ENCODE results near the gene MLEC. TPM values are rescaled to one million over a fixed set of nuclear protein-coding genes. Genes with fewer than 3 reads are reported as not detected.

Gene MLEC
- total RNA-seq, 4 donors from 2014 or later = 37.8 to 55.5 (median 46.3) TPM

DNA sequence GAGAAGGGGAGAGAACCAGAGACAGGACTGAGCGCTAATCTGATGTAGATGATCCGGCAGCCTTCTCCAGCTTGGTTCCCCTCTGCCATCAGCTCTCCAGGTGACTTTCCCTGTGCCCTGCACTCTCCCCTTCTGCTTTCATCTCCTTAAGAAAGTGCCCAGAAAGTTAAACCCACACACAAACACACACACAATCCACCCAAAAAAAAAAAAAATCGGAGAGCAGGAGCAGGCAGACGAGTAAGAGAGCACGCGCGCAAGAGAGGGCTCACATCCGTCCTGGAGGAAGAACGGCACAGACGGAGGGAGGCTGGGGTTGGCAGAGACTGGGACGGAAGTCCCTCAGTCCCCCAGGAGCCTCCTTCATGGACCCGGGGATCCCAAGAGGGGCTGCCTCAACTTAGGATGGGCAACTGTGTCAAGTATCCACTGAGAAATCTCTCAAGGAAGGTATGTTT is 36.7 kb upstream of the MLEC start:
- TF ChIP-seq POLR2A (IDR thresholded peaks at IDR 0.05; ENCODE audit: low read depth) (no peak), EP300 (IDR thresholded peaks at IDR 0.05) (no peak), CTCF (IDR thresholded peaks at IDR 0.05) (no peak), POLR2AphosphoS5 (IDR thresholded peaks at IDR 0.05) (no peak)
- Histone ChIP-seq H3K9me3 (no peaks in the 10 kb centered on the region), H3K36me3 (no peaks in the 10 kb centered on the region), H3K27me3 (peaks cover 0 to 20% (median 4%) of the 10 kb centered on the region in 4 donors), H3K4me1 (peaks cover 45 to 62% (median 50%) of the 10 kb centered on the region in 4 donors), H3K4me3 (peak overlapping the region; percentile 46 to 56 (median 49)), H3K27ac (replicated peaks in 1 of 4) (peak overlapping the region; percentile 43 to 76 (median 73))
- intact Hi-C loops (cut with DNase I) = loop anchor here (5.0 kb wide), 1 partner anchor 37 kb away; the partner anchor contains the start of gene MLEC
- no peak for DNase-seq (ENCODE audit: extremely low spot score)
- 48% methylated on average over 12 of the region's 12 CpGs for WGBS

DNA sequence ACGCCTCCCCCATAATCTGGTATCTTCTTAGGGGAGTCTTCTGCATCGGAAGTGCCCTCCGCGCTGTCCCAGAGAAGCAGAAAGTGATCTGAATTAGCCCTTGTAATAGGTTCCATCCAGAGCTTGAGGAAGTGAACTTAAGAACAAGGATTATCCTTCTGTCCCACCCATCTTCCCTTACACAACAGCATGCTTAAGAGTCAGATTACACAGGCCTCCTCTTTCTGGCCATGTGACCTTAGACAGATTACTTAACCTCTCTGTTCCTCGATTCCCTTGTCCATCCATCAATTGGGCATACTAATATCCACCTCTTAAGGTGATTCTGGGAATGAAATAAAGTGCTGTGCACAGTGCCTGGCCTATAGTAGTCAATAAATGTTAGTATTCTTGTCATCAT is 35.1 kb upstream of the MLEC start:
- 76% methylated on average over 5 of the region's 5 CpGs for WGBS
- H3K4me1 ChIP-seq = peaks cover 46 to 62% (median 53%) of the 10 kb centered on the region in 4 donors

DNA sequence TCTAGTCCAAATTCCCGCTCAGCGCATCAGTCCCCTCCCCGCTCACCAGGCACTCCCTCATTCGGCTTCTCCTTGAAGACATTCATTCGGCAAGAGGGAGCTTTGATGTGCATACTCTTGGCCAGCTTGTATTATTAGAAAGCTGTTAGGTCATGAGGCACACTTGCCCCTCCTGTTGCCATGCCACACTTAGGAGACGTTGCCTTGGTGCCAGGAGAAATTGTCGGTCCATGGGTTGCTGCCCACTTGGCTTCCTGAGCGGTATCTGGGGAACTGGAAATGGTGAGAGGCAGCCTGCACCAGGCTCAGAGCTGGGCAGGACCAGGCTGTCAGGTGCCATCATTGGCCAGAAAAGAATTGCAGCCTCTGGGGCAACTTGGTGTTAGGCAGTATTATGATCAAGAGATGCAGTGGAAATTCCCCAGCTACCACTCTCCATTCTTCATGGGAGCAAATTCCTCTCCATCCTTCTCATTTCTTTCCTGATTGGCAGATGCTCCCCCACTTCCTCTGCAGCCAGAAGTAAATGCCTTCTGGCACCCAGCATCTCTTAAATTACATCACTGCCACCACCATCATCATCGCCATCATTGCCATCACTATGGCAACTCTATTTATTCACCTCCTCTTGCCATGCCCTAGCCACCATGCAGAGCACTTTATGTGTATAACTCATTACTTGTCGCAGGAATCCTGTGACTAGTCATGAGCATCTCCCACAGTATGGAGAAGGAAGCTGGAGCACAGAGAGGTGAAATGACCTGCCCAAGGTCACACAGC is 34.1 kb upstream of the MLEC start:
- H3K36me3 ChIP-seq = no peaks in the 10 kb centered on the region
- H3K9me3 ChIP-seq = no peaks in the 10 kb centered on the region
- 70% methylated on average over 9 of the region's 10 CpGs for WGBS
- TF ChIP-seq POLR2A (IDR thresholded peaks at IDR 0.05; ENCODE audit: low read depth) (no peak), EP300 (IDR thresholded peaks at IDR 0.05) (no peak), CTCF (IDR thresholded peaks at IDR 0.05) (no peak), POLR2AphosphoS5 (IDR thresholded peaks at IDR 0.05) (no peak)
- H3K4me3 ChIP-seq = no peak overlapping the region
- intact Hi-C loops (cut with DNase I) = loop anchor here (5.0 kb wide), 1 partner anchor 34 kb away; the partner anchor contains the start of gene MLEC
- H3K27me3 ChIP-seq = peaks cover 0 to 7% (median 2%) of the 10 kb centered on the region in 4 donors
- H3K27ac ChIP-seq (replicated peaks in 1 of 4) = peak overlapping the region; percentile 42 to 77 (median 72)
- peaks cover 46 to 57% (median 53%) of the 10 kb centered on the region in 4 donors for H3K4me1 ChIP-seq
- DNase-seq (ENCODE audit: extremely low spot score) = no peak

More for the DNA sequence above, 35.1 kb upstream of the MLEC start:
- Histone ChIP-seq H3K4me3 (no peak overlapping the region), H3K36me3 (no peaks in the 10 kb centered on the region), H3K27ac (replicated peaks in 1 of 4) (peak overlapping the region in 2 of 4 donors; percentile 42 to 77), H3K9me3 (no peaks in the 10 kb centered on the region), H3K27me3 (peaks cover 0 to 7% (median 2%) of the 10 kb centered on the region in 4 donors)
- intact Hi-C loops (cut with DNase I) = loop anchor here (5.0 kb wide), 1 partner anchor 35 kb away; the partner anchor contains the start of gene MLEC
- no peak for TF ChIP-seq POLR2AphosphoS5 (IDR thresholded peaks at IDR 0.05)
- TF ChIP-seq CTCF (IDR thresholded peaks at IDR 0.05) = no peak
- TF ChIP-seq EP300 (IDR thresholded peaks at IDR 0.05) = no peak
- TF ChIP-seq POLR2A (IDR thresholded peaks at IDR 0.05; ENCODE audit: low read depth) = no peak
- no peak for DNase-seq (ENCODE audit: extremely low spot score)

- 88% methylated on average over 7 of the region's 11 CpGs for WGBS
- Histone ChIP-seq H3K4me1 (peaks cover 44 to 53% (median 49%) of the 10 kb centered on the region in 4 donors), H3K27me3 (peaks cover 0 to 7% (median 2%) of the 10 kb centered on the region in 4 donors), H3K4me3 (no peak overlapping the region), H3K27ac (replicated peaks in 1 of 4) (peak overlapping the region; percentile 68 to 77 (median 76)), H3K36me3 (no peaks in the 10 kb centered on the region), H3K9me3 (no peaks in the 10 kb centered on the region)
- no peak for TF ChIP-seq EP300 (IDR thresholded peaks at IDR 0.05)
- TF ChIP-seq CTCF (IDR thresholded peaks at IDR 0.05) = no peak
- TF ChIP-seq POLR2A (IDR thresholded peaks at IDR 0.05; ENCODE audit: low read depth) = no peak
- no peak for TF ChIP-seq POLR2AphosphoS5 (IDR thresholded peaks at IDR 0.05)
- no peak for DNase-seq (ENCODE audit: extremely low spot score)
- intact Hi-C loops (cut with DNase I) = loop anchor here (5.0 kb wide), 1 partner anchor 34 kb away; the partner anchor contains the start of gene MLEC
Observed at GRCh38 chr12:120653611-120654010, 33.3 kb upstream of the MLEC start.

Data from esophagus muscularis mucosa (tissue), 4 donors.